ENCODE measurements around the gene FUT3. TPM values are rescaled to one million over a fixed set of nuclear protein-coding genes. Genes with fewer than 3 reads are reported as not detected.
"Not testable (repeated sequence)": the region's sequence is repeated elsewhere in the genome, so short reads cannot be mapped to it uniquely, and the experiment has no call there.

The FUT3 gene
- total RNA-seq, 2 donors from 2014 or later, result 1.3 TPM; not detected in 1

GRCh38 chr19:5844456-5845433 lies 6.5 kb downstream of the FUT3 start:
- Mint-ChIP-seq H3K27me3 (ENCODE audit: insufficient read depth) (peaks cover 7% of the 10 kb centered on the region), H3K9me3 (peaks cover 8% of the 10 kb centered on the region), H3K4me3 (no peak overlapping the region), H3K27ac (no peak overlapping the region), H3K36me3 (ENCODE audit: low read depth) (no peaks in the 10 kb centered on the region), H3K4me1 (no peaks in the 10 kb centered on the region)
- H3K36me3 ChIP-seq (ENCODE audit: control insufficient read depth, insufficient read depth, low read length), result no peaks in the 10 kb centered on the region
- no peaks in the 10 kb centered on the region for H3K9me3 ChIP-seq (ENCODE audit: control insufficient read depth, low read length)
- no peak overlapping the region for H3K4me3 ChIP-seq (ENCODE audit: low read length)
- no peak overlapping the region for H3K27ac ChIP-seq (ENCODE audit: low read depth, low read length)
- H3K9ac ChIP-seq (ENCODE audit: extremely low read depth, low read length, poor library complexity, severe bottlenecking), result no peak overlapping the region
- TF ChIP-seq, protein P1, sequence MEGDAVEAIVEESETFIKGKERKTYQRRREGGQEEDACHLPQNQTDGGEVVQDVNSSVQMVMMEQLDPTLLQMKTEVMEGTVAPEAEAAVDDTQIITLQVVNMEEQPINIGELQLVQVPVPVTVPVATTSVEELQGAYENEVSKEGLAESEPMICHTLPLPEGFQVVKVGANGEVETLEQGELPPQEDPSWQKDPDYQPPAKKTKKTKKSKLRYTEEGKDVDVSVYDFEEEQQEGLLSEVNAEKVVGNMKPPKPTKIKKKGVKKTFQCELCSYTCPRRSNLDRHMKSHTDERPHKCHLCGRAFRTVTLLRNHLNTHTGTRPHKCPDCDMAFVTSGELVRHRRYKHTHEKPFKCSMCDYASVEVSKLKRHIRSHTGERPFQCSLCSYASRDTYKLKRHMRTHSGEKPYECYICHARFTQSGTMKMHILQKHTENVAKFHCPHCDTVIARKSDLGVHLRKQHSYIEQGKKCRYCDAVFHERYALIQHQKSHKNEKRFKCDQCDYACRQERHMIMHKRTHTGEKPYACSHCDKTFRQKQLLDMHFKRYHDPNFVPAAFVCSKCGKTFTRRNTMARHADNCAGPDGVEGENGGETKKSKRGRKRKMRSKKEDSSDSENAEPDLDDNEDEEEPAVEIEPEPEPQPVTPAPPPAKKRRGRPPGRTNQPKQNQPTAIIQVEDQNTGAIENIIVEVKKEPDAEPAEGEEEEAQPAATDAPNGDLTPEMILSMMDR (conservative IDR thresholded peaks at IDR 0.05), result no peak
- H3K27me3 ChIP-seq (ENCODE audit: control insufficient read depth, insufficient read depth, low read length, poor library complexity, severe bottlenecking), result no peaks in the 10 kb centered on the region
- no peaks in the 10 kb centered on the region for H3K4me1 ChIP-seq (ENCODE audit: control insufficient read depth, insufficient read depth, low read length)
- DNase-seq, result no peak
- WGBS, 2 experiments (ENCODE audit: insufficient coverage in 1 of 2, insufficient read length in 1 of 2), result 84 to 99% methylated on average over 11 to 24 of the region's 24 CpGs

GRCh38 chr19:5843295-5843927 lies 7.8 kb downstream of the FUT3 start:
- Histone ChIP-seq H3K36me3 (ENCODE audit: control insufficient read depth, insufficient read depth, low read length) (no peaks in the 10 kb centered on the region), H3K4me1 (ENCODE audit: control insufficient read depth, insufficient read depth, low read length) (no peaks in the 10 kb centered on the region), H3K9me3 (ENCODE audit: control insufficient read depth, low read length) (no peaks in the 10 kb centered on the region), H3K4me3 (ENCODE audit: low read length) (no peak overlapping the region), H3K9ac (ENCODE audit: extremely low read depth, low read length, poor library complexity, severe bottlenecking) (no peak overlapping the region), H3K27ac (ENCODE audit: low read depth, low read length) (no peak overlapping the region), H3K27me3 (ENCODE audit: control insufficient read depth, insufficient read depth, low read length, poor library complexity, severe bottlenecking) (no peaks in the 10 kb centered on the region)
- H3K4me3 Mint-ChIP-seq, result no peak overlapping the region
- H3K27ac Mint-ChIP-seq, result no peak overlapping the region
- no peaks in the 10 kb centered on the region for H3K36me3 Mint-ChIP-seq (ENCODE audit: low read depth)
- H3K4me1 Mint-ChIP-seq, result no peaks in the 10 kb centered on the region
- DNase-seq, result no peak
- peaks cover 7% of the 10 kb centered on the region for H3K27me3 Mint-ChIP-seq (ENCODE audit: insufficient read depth)
- TF ChIP-seq, protein P1 (conservative IDR thresholded peaks at IDR 0.05), result no peak
- 86 to 100% methylated on average over 5 to 16 of the region's 21 CpGs for WGBS, 2 experiments (ENCODE audit: insufficient coverage in 1 of 2, insufficient read length in 1 of 2)
- H3K9me3 Mint-ChIP-seq, result peaks cover 8% of the 10 kb centered on the region

GRCh38 chr19:5841735-5842111 lies 9.5 kb downstream of the FUT3 start:
- H3K4me3 ChIP-seq (ENCODE audit: low read length); H3K4me1 ChIP-seq (ENCODE audit: control insufficient read depth, insufficient read depth, low read length); H3K4me3 Mint-ChIP-seq; H3K9me3 ChIP-seq (ENCODE audit: control insufficient read depth, low read length); H3K4me1 Mint-ChIP-seq; DNase-seq; H3K36me3 Mint-ChIP-seq (ENCODE audit: low read depth); H3K27me3 Mint-ChIP-seq (ENCODE audit: insufficient read depth); H3K27ac ChIP-seq (ENCODE audit: low read depth, low read length); H3K9me3 Mint-ChIP-seq; H3K27ac Mint-ChIP-seq; H3K36me3 ChIP-seq (ENCODE audit: control insufficient read depth, insufficient read depth, low read length); H3K9ac ChIP-seq (ENCODE audit: extremely low read depth, low read length, poor library complexity, severe bottlenecking); H3K27me3 ChIP-seq (ENCODE audit: control insufficient read depth, insufficient read depth, low read length, poor library complexity, severe bottlenecking): not testable (repeated sequence)
- WGBS, 2 experiments (ENCODE audit: insufficient coverage in 1 of 2, insufficient read length in 1 of 2), result 93% methylated on average over 4 of the region's 6 CpGs; no CpG with 5 or more reads in 1 of the 2 experiments
